Activated T-cell treated with anti-CD3 and anti-CD28 coated beads, Interleukin-2, amount 50 U/mL, for 72 hours (primary cell): ENCODE data around the gene LDLRAP1. TPM values are rescaled to one million over a fixed set of nuclear protein-coding genes. Genes with fewer than 3 reads are reported as not detected.
A peak's percentile ranks its signal among the peaks of the same experiment; 100 is the strongest.

Source experiments
- ATAC-seq, 2 donors: fragments of 150-1000 bp; cut with Tn5 transposase; replicated peaks in 1 of 2; 2 replicates each; pipeline ENCODE4 v1.10.0; 2021; ENCODE audit warnings: moderate library complexity in 2 of 2, mild to moderate bottlenecking in 1 of 2
- DNase-seq, 2 donors: peaks; one replicate each; pipeline ENCODE4 v3.0.0; 2021 to 2022; ENCODE audit warnings: mixed read lengths in 1 of 2
- H3K27ac Mint-ChIP-seq: one replicate; pipeline ENCODE4 v1.8.0; 2022; ENCODE audit warnings: mild to moderate bottlenecking, moderate library complexity, mixed read lengths
- H3K27me3 Mint-ChIP-seq: one replicate; pipeline ENCODE4 v1.8.0; 2022; ENCODE audit warnings: low read depth, mixed read lengths
- H3K36me3 Mint-ChIP-seq, 2 donors: one replicate each; pipeline ENCODE4 v1.8.0; 2022; ENCODE audit warnings: mixed read lengths in 2 of 2, mild to moderate bottlenecking in 1 of 2; ENCODE audit not compliant: insufficient read depth in 2 of 2
- H3K4me1 Mint-ChIP-seq: one replicate; pipeline ENCODE4 v1.8.0; 2022; ENCODE audit warnings: low read depth, mixed read lengths
- H3K4me3 Mint-ChIP-seq, 2 donors: one replicate each; pipeline ENCODE4 v1.8.0; 2022; ENCODE audit warnings: mild to moderate bottlenecking in 2 of 2, mixed read lengths in 2 of 2, moderate library complexity in 2 of 2
- H3K9me3 Mint-ChIP-seq, 2 donors: one replicate each; pipeline ENCODE4 v1.8.0; 2022; ENCODE audit warnings: mixed read lengths in 2 of 2
- total RNA-seq, 2 donors: library from RNA; stranded (reverse); gene quantifications; one replicate each; pipeline ENCODE4 v1.2.3, GENCODE V29; 2022

Gene LDLRAP1
- total RNA-seq, 2 donors from 2014 or later, result 13.5 to 14.7 TPM

GRCh38 chr1:25618433-25618808, 75.0 kb downstream of the LDLRAP1 start:
- H3K27ac Mint-ChIP-seq, result peak overlapping the region; percentile 77
- peaks cover 5% of the 10 kb centered on the region for H3K27me3 Mint-ChIP-seq
- ATAC-seq (no peak), DNase-seq (no peak)
- peak overlapping the region; percentile 76 to 96 for H3K4me3 Mint-ChIP-seq
- H3K36me3 Mint-ChIP-seq, result peaks cover 0 to 2% of the 10 kb centered on the region in 2 donors
- no peaks in the 10 kb centered on the region for H3K9me3 Mint-ChIP-seq
- H3K4me1 Mint-ChIP-seq, result peaks cover 79% of the 10 kb centered on the region

Other genes with a start within 250 kb of the LDLRAP1 start
- gene TMEM50A, start 205.3 kb upstream of the LDLRAP1 start, total RNA-seq, result 100 to 1,000 TPM; 131 to 136 TPM
- gene RHCE, start 122.8 kb upstream of the LDLRAP1 start, total RNA-seq, result under 1 TPM in 1 of 2 donors, not detected in 1; 0.72 TPM
- gene MACO1, start 112.7 kb upstream of the LDLRAP1 start, total RNA-seq, result 10 to 100 TPM; 22.6 to 26.3 TPM
- gene MAN1C1, start 73.2 kb downstream of the LDLRAP1 start, total RNA-seq, result 10 to 100 TPM in 1 of 2 donors, 1 to 10 TPM in 1; 9.4 to 13.3 TPM